A549 treated with ZK216348 at 1 μM for 4 hours (cell line): Measurements from ENCODE around the gene CACNA2D3. TPM values are rescaled to one million over a fixed set of nuclear protein-coding genes. Genes with fewer than 3 reads are reported as not detected.

ENCODE experiments used
- total RNA-seq: library from RNA; stranded (reverse); fragments of 200-300 nt; extraction: Qiagen RNA extraction; gene quantifications from 5 replicates; pipeline ENCODE4 v1.2.3, GENCODE V29; 2022; ENCODE audit warnings: low read depth

The CACNA2D3 gene
- 0.04 to 0.29 TPM (median 0.07 TPM) in 3 of 5 replicates, not detected in the others for total RNA-seq

DNA sequence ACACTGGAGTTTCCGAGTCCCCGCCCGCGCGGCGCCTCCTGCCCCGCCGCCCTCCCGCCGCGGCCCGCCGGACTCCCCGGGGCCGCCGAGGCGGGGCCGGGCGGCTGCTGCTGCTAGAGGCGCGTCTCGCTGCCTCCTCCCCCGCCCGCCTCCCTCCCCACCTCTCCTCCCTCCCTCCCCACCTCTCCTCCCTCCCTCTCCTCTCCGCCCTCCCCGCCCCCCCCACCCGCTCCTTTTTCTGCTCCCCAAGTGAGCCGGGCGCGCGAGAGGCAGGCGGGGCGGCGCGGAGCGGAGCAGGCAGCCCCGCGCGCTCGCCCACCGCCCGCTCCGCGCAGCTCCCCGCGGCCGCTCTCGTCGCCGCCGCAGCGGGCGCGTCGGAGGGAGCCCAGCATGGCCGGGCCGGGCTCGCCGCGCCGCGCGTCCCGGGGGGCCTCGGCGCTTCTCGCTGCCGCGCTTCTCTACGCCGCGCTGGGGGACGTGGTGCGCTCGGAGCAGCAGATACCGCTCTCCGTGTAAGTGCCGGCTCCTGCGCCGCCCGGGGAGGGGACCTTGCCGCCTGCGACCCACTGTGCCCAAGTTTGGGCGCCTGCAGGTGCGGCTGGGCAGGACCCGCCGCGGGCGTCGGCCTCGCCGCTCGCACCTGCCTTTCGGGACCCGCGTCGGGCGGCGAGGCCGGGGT is at the start of gene CACNA2D3:
TSS of gene CACNA2D3 (plus strand) at position 229 of the 679 bp plus-strand sequence.

DNA sequence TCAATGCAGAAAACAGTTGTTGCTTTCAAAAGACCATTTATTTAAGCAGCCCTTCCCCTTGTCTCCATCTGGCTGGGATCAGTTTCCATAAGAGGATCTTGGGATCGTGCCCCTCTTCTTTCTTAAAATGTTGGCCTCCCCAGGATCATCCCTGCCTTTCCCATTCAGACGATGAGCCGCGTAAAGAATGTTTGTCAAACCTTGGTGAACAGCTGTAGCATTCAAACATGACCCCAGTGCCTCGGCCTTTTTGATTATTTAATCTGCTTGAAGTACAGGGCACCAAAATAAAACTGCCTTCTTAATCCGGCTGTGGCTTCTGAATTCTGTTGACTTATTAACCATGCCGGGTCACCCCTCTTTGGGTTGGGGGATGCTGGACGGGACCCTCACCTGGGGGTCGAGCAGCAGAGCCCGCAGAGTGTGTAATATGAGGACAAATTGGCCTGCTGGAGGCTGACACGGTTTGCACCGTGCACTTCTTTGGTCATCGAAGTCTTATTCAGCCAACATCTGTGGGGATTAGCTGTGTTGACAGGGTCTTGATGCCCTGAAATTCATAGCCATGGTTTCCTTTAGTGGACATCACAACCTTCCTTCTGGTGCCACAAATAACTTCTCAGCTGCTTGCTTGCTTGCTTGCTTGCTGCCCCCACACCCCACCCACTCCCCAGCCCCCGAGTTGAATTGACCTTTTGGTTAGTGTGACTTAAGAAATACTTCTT is 805.9 kb downstream of the CACNA2D3 start, which contains the start of gene LRTM1:
TSS of gene LRTM1 (minus strand) at position 14 of the 725 bp plus-strand sequence. CDS start 148 bp downstream, outside the sequence.

Other genes starting within 250 kb of the CACNA2D3 start
- gene ACTR8, start 240.4 kb upstream of the CACNA2D3 start, total RNA-seq, result 14.5 to 17.8 TPM (median 15.9 TPM) in 5 replicates
- gene SELENOK, start 230.7 kb upstream of the CACNA2D3 start, total RNA-seq, result 16.3 to 39.3 TPM (median 20.6 TPM) in 5 replicates